HepG2 (cell line): ENCODE results near the gene ESYT1. TPM values are rescaled to one million over a fixed set of nuclear protein-coding genes. Genes with fewer than 3 reads are reported as not detected.

Experiments
- ATAC-seq: fragments of 200-7000 bp; cut with Tn5 transposase; 3 replicates; pipeline ENCODE4 v1.9.1; 2020; ENCODE audit warnings: mild to moderate bottlenecking, moderate library complexity
- BruUV-seq: library from RNA; stranded (reverse); fragments of 400-500 nt; replicated peaks from 2 replicates; lab custom pipeline; 2021; lab: Mats Ljungman, UMichigan
- CTCF ChIA-PET: fragments of 300-600 bp; formaldehyde crosslinking; extraction: SDS; loops from one replicate; lab custom pipeline; 2021; ENCODE audit warnings: low total read pairs, inconsistent platforms, low intra/inter-chr PET ratio; lab: Yijun Ruan, JAX
- POLR2A ChIA-PET: fragments of 350-600 bp; sonication (Branson Sonifier 250); formaldehyde crosslinking; loops from one replicate; lab custom pipeline; 2020; ENCODE audit warnings: antibody characterized with exemption, inconsistent platforms; lab: Yijun Ruan, JAX
- DNase-seq: peaks from one replicate; pipeline ENCODE4 v3.0.0-alpha.2; 2015; ENCODE audit warnings: low spot score
- FAIRE-seq: peaks from 3 replicates; lab custom pipeline; 2011; peaks lifted over from hg19 to GRCh38; lab: Jason Lieb, UNC
- H2AFZ ChIP-seq: one replicate; pipeline ENCODE4 v1.6.1; 2011; ENCODE audit warnings: low read length, inconsistent platforms
- H3K27ac ChIP-seq: fragments of 300-600 bp; 3 replicates; pipeline ENCODE4 v1.8.0; 2011; ENCODE audit warnings: mixed run types, mild to moderate bottlenecking, mixed read lengths, low read length, inconsistent platforms; ENCODE audit not compliant: insufficient read depth; ENCODE audit errors: extremely low read length
- H3K27me3 ChIP-seq, 2 experiments: fragments of 200-600 bp in 1 of 2; 2 replicates in 1 of 2; 3 replicates in 1 of 2; pipeline versions ENCODE4 v1.6.0 to v1.8.0; 2011; ENCODE audit warnings: low read length in 2 of 2, mild to moderate bottlenecking in 2 of 2, moderate library complexity in 2 of 2, inconsistent platforms in 1 of 2; ENCODE audit not compliant: insufficient read depth in 2 of 2, control insufficient read depth in 1 of 2
- H3K36me3 ChIP-seq, 2 experiments: fragments of 200-600 bp in 1 of 2; replicated peaks in 1 of 2; 2 replicates in 1 of 2; 3 replicates in 1 of 2; pipeline versions ENCODE4 v1.5.1 to v1.8.0; 2011; ENCODE audit warnings: low read length in 2 of 2, inconsistent platforms in 1 of 2; ENCODE audit not compliant: insufficient read depth in 2 of 2, control insufficient read depth in 1 of 2
- H3K4me1 ChIP-seq: 2 replicates; pipeline ENCODE4 v1.5.1; 2012; ENCODE audit warnings: low read length, inconsistent platforms; ENCODE audit not compliant: insufficient read depth
- H3K4me2 ChIP-seq: 2 replicates; pipeline ENCODE4 v1.6.0; 2011; ENCODE audit warnings: low read depth, low read length, inconsistent platforms
- H3K4me3 ChIP-seq, 3 experiments: fragments of 200-600 bp in 1 of 3; sonication (generic), shearing (Covaris generic) in 1 of 3; replicated peaks in 1 of 3; 2 replicates each; pipeline ENCODE4 v1.5.1; 2011 to 2016; ENCODE audit warnings: low read length in 3 of 3, inconsistent platforms in 2 of 3, low read depth in 2 of 3, mild to moderate bottlenecking in 2 of 3, control low read depth in 1 of 3, mixed read lengths in 1 of 3; ENCODE audit not compliant: insufficient read depth in 1 of 3
- H3K79me2 ChIP-seq: one replicate; pipeline ENCODE4 v1.6.1; 2011; ENCODE audit warnings: low read length, inconsistent platforms; ENCODE audit not compliant: insufficient read depth
- H3K9ac ChIP-seq: 2 replicates; pipeline ENCODE4 v1.6.0; 2011; ENCODE audit warnings: mild to moderate bottlenecking, low read depth, low read length, inconsistent platforms; ENCODE audit not compliant: insufficient read depth
- H3K9me3 ChIP-seq: 2 replicates; pipeline ENCODE4 v1.5.1; 2012; ENCODE audit warnings: mild to moderate bottlenecking, low read length
- H4K20me1 ChIP-seq: 2 replicates; pipeline ENCODE4 v1.6.0; 2011; ENCODE audit warnings: inconsistent platforms, mild to moderate bottlenecking, low read length, moderate library complexity; ENCODE audit not compliant: insufficient read depth
- GATA4 ChIP-seq: sonication (generic); IDR thresholded peaks from 2 replicates; pipeline ENCODE4 v1.6.1; 2016; ENCODE audit warnings: antibody characterized with exemption, low read depth, borderline replicate concordance
- HMG20B ChIP-seq: conservative IDR thresholded peaks from 2 replicates; pipeline ENCODE4 v1.6.1; 2016; ENCODE audit warnings: missing genetic modification reagents, missing compliant biosample characterization
- NFYC ChIP-seq: IDR thresholded peaks from 2 replicates; pipeline ENCODE4 v1.6.1; 2016; ENCODE audit warnings: missing genetic modification reagents, missing compliant biosample characterization
- NPAS2 ChIP-seq: sonication (generic); formaldehyde crosslinking; IDR thresholded peaks from 2 replicates; pipeline ENCODE4 v1.8.0; 2022; ENCODE audit warnings: mild to moderate bottlenecking, missing genetic modification reagents, borderline replicate concordance
- NRL ChIP-seq: sonication (generic); formaldehyde crosslinking; IDR thresholded peaks from 2 replicates; pipeline ENCODE4 v1.5.0; 2020; ENCODE audit warnings: missing genetic modification reagents, mild to moderate bottlenecking, moderate library complexity, borderline replicate concordance
- PHF5A ChIP-seq: IDR thresholded peaks from one replicate; pipeline ENCODE4 v1.6.1; 2018; ENCODE audit warnings: low read depth, missing genetic modification reagents; ENCODE audit not compliant: unreplicated experiment
- RXRB ChIP-seq: IDR thresholded peaks from 2 replicates; pipeline ENCODE4 v1.6.1; 2016; ENCODE audit warnings: borderline replicate concordance, missing genetic modification reagents, missing compliant biosample characterization
- SIX4 ChIP-seq: sonication (generic); formaldehyde crosslinking; IDR thresholded peaks from 2 replicates; pipeline ENCODE4 v1.4.0; 2020; ENCODE audit warnings: missing genetic modification reagents
- SMYD3 ChIP-seq: sonication (generic); formaldehyde crosslinking; IDR thresholded peaks from 2 replicates; pipeline ENCODE4 v1.8.1; 2023; ENCODE audit warnings: mild to moderate bottlenecking, missing genetic modification reagents
- SRSF1 ChIP-seq: fragments of 200-400 bp; formaldehyde crosslinking; optimal IDR thresholded peaks from 2 replicates; pipeline ENCODE3; 2017; ENCODE audit warnings: mild to moderate bottlenecking, low read depth, low read length, moderate library complexity
- STAT5B ChIP-seq: sonication (generic); formaldehyde crosslinking; IDR thresholded peaks from 2 replicates; pipeline ENCODE4 v1.4.0; 2020; ENCODE audit warnings: missing genetic modification reagents
- ZNF225 ChIP-seq: sonication (generic); formaldehyde crosslinking; IDR thresholded peaks from 2 replicates; pipeline ENCODE4 v1.4.0; 2020; ENCODE audit warnings: mild to moderate bottlenecking, missing genetic modification reagents
- ZSCAN20 ChIP-seq: sonication (generic); formaldehyde crosslinking; IDR thresholded peaks from 2 replicates; pipeline ENCODE4 v1.4.0; 2020; ENCODE audit warnings: missing genetic modification reagents, mild to moderate bottlenecking, borderline replicate concordance
- WGBS: methylation state at CpG from one replicate; pipeline ENCODE4 v1.1.6; 2017; ENCODE audit warnings: low lambda C conversion rate; 5-methylcytosine and 5-hydroxymethylcytosine counted together
- in situ Hi-C: cut with HindIII; loops from 2 replicates; pipeline ENCODE4 v1.10.0; 2017; ENCODE audit warnings: low pct_unique_long_range_greater_than_20kb; ENCODE audit not compliant: extremely low pct_ligation_motif_present
- intact Hi-C: fragments of 100-400 bp; cut with micrococcal nuclease; formaldehyde crosslinking; loops from one replicate; pipeline ENCODE4 v1.10.0; 2022; ENCODE audit not compliant: unreplicated experiment
- polyA plus RNA-seq, 8 experiments: library from polyadenylated mRNA; depleted of rRNA in 3 of 8; stranded (reverse) in 7 of 8; unstranded in 1 of 8; fragments of >200 nt; fragmentation: Illumina TruSeq in 4 of 8; extraction: Trizol in 4 of 8; gene quantifications; 2 replicates each; pipeline versions ENCODE4 v1.2.1 to v1.2.3, GENCODE V29; 2011 to 2016; ENCODE audit warnings: low read depth in 4 of 8, missing spikeins in 1 of 8, mixed read lengths in 1 of 8; ENCODE audit not compliant: insufficient read depth in 1 of 8
- total RNA-seq, 5 experiments: library from RNA; depleted of rRNA; stranded (reverse); fragments of >200 nt; fragmentation: Illumina TruSeq; extraction: Trizol; gene quantifications; 2 replicates each; pipeline ENCODE4 v1.2.3, GENCODE V29; 2016; ENCODE audit warnings: low read depth in 1 of 5
- TF ChIP-seq, protein P1 (sequence below), 2 experiments: IDR thresholded peaks; 2 replicates each; pipeline ENCODE4 v1.6.1; 2011 to 2012; ENCODE audit warnings: low read length in 2 of 2, borderline replicate concordance in 1 of 2, low read depth in 1 of 2, mild to moderate bottlenecking in 1 of 2, moderate library complexity in 1 of 2
- TF ChIP-seq, protein P2 (sequence below): sonication (generic); formaldehyde crosslinking; IDR thresholded peaks from 2 replicates; pipeline ENCODE4 v1.4.0; 2020; ENCODE audit warnings: missing genetic modification reagents
- TF ChIP-seq, protein P3 (sequence below): IDR thresholded peaks from 2 replicates; pipeline ENCODE4 v1.6.1; 2018; ENCODE audit warnings: missing genetic modification reagents

Gene ESYT1
- total and polyA plus RNA-seq, 2 of the 13 experiments (the other 11 are each of a cell fraction or from before 2014, with no cell fraction given), result 66.9 to 71.0 TPM

GRCh38 chr12:56082967-56083366, 45.1 kb upstream of the ESYT1 start:
- intact Hi-C loops, result no loop called here
- peaks cover 16% of the 10 kb centered on the region for H4K20me1 ChIP-seq
- ChIA-PET CTCF (no interaction called here), POLR2A (interaction anchor here (3.7 to 10.2 kb wide), 4 partner anchors 8 to 35 kb away, joined by 37 to 279 read pairs (median 81); partner anchors contain the start of genes PA2G4, RPL41 and ZC3H10)
- H3K27me3 ChIP-seq, result no peaks in the 10 kb centered on the region; a peak in 1 of 5 replicates
- H3K36me3 ChIP-seq, result peaks cover 26 to 44% of the 10 kb centered on the region in 2 experiments
- 50% methylated on average over 1 of the region's 3 CpGs for WGBS
- H3K9ac ChIP-seq, result peak overlapping the region; percentile 96
- FAIRE-seq (no peak), ATAC-seq (no peak), DNase-seq (peak; percentile 48)
- H3K4me2 ChIP-seq, result peak overlapping the region; percentile 98
- peak overlapping the region; percentile 44 to 96 (median 91) for H3K4me3 ChIP-seq
- in situ Hi-C loops, result no loop called here
- H3K4me1 ChIP-seq, result peaks cover 57% of the 10 kb centered on the region
- no TSS peak for BruUV-seq
- H3K9me3 ChIP-seq, result no peaks in the 10 kb centered on the region
- H3K79me2 ChIP-seq, result peaks cover 38% of the 10 kb centered on the region
- peak overlapping the region; percentile 99 for H3K27ac ChIP-seq
- H2AFZ ChIP-seq, result no peak overlapping the region
- no peak for TF ChIP-seq SIX4 (CRISPR knock-in tag)
- TF ChIP-seq, protein P1, sequence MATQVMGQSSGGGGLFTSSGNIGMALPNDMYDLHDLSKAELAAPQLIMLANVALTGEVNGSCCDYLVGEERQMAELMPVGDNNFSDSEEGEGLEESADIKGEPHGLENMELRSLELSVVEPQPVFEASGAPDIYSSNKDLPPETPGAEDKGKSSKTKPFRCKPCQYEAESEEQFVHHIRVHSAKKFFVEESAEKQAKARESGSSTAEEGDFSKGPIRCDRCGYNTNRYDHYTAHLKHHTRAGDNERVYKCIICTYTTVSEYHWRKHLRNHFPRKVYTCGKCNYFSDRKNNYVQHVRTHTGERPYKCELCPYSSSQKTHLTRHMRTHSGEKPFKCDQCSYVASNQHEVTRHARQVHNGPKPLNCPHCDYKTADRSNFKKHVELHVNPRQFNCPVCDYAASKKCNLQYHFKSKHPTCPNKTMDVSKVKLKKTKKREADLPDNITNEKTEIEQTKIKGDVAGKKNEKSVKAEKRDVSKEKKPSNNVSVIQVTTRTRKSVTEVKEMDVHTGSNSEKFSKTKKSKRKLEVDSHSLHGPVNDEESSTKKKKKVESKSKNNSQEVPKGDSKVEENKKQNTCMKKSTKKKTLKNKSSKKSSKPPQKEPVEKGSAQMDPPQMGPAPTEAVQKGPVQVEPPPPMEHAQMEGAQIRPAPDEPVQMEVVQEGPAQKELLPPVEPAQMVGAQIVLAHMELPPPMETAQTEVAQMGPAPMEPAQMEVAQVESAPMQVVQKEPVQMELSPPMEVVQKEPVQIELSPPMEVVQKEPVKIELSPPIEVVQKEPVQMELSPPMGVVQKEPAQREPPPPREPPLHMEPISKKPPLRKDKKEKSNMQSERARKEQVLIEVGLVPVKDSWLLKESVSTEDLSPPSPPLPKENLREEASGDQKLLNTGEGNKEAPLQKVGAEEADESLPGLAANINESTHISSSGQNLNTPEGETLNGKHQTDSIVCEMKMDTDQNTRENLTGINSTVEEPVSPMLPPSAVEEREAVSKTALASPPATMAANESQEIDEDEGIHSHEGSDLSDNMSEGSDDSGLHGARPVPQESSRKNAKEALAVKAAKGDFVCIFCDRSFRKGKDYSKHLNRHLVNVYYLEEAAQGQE (IDR thresholded peaks at IDR 0.05; ENCODE audit: borderline replicate concordance in 1 of 2, low read depth in 1 of 2, low read length in 2 of 2), result no peak
- TF ChIP-seq, protein P2, sequence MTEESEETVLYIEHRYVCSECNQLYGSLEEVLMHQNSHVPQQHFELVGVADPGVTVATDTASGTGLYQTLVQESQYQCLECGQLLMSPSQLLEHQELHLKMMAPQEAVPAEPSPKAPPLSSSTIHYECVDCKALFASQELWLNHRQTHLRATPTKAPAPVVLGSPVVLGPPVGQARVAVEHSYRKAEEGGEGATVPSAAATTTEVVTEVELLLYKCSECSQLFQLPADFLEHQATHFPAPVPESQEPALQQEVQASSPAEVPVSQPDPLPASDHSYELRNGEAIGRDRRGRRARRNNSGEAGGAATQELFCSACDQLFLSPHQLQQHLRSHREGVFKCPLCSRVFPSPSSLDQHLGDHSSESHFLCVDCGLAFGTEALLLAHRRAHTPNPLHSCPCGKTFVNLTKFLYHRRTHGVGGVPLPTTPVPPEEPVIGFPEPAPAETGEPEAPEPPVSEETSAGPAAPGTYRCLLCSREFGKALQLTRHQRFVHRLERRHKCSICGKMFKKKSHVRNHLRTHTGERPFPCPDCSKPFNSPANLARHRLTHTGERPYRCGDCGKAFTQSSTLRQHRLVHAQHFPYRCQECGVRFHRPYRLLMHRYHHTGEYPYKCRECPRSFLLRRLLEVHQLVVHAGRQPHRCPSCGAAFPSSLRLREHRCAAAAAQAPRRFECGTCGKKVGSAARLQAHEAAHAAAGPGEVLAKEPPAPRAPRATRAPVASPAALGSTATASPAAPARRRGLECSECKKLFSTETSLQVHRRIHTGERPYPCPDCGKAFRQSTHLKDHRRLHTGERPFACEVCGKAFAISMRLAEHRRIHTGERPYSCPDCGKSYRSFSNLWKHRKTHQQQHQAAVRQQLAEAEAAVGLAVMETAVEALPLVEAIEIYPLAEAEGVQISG, result no peak
- TF ChIP-seq PHF5A (CRISPR knock-in tag), result no peak
- TF ChIP-seq NPAS2 (CRISPR knock-in tag), result no peak
- no peak for TF ChIP-seq ZNF225 (CRISPR knock-in tag)
- no peak for TF ChIP-seq SMYD3 (CRISPR knock-in tag)
- TF ChIP-seq, protein P3, sequence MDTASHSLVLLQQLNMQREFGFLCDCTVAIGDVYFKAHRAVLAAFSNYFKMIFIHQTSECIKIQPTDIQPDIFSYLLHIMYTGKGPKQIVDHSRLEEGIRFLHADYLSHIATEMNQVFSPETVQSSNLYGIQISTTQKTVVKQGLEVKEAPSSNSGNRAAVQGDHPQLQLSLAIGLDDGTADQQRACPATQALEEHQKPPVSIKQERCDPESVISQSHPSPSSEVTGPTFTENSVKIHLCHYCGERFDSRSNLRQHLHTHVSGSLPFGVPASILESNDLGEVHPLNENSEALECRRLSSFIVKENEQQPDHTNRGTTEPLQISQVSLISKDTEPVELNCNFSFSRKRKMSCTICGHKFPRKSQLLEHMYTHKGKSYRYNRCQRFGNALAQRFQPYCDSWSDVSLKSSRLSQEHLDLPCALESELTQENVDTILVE (CRISPR knock-in tag), result no peak
- TF ChIP-seq HMG20B (CRISPR knock-in tag), result no peak
- TF ChIP-seq NFYC (CRISPR knock-in tag), result no peak
- no peak for TF ChIP-seq GATA4
- peak; percentile 74 for TF ChIP-seq SRSF1
- no peak for TF ChIP-seq NRL (CRISPR knock-in tag)
- TF ChIP-seq STAT5B (CRISPR knock-in tag), result no peak
- no peak for TF ChIP-seq ZSCAN20 (CRISPR knock-in tag)
- 0 out of 2 replicates have a peak, but pooled peaks have one; percentile 12 for TF ChIP-seq RXRB (CRISPR knock-in tag)
